OCI-LY3 (cell line): Measurements from ENCODE around the gene RNF220.

ENCODE experiments used
- EZH2phosphoT487 ChIP-seq: fragments of 200-600 bp; shearing (Covaris generic); IDR thresholded peaks from 2 replicates; pipeline ENCODE4 v1.6.1; 2018; ENCODE audit warnings: antibody characterized with exemption, mixed run types, low read depth
- TF ChIP-seq, protein P1 (sequence below): fragments of 200-600, 300-600 bp; sonication (generic); IDR thresholded peaks from 2 replicates; pipeline ENCODE4 v1.5.1; 2014; ENCODE audit warnings: antibody characterized with exemption, low read length, low read depth

DNA sequence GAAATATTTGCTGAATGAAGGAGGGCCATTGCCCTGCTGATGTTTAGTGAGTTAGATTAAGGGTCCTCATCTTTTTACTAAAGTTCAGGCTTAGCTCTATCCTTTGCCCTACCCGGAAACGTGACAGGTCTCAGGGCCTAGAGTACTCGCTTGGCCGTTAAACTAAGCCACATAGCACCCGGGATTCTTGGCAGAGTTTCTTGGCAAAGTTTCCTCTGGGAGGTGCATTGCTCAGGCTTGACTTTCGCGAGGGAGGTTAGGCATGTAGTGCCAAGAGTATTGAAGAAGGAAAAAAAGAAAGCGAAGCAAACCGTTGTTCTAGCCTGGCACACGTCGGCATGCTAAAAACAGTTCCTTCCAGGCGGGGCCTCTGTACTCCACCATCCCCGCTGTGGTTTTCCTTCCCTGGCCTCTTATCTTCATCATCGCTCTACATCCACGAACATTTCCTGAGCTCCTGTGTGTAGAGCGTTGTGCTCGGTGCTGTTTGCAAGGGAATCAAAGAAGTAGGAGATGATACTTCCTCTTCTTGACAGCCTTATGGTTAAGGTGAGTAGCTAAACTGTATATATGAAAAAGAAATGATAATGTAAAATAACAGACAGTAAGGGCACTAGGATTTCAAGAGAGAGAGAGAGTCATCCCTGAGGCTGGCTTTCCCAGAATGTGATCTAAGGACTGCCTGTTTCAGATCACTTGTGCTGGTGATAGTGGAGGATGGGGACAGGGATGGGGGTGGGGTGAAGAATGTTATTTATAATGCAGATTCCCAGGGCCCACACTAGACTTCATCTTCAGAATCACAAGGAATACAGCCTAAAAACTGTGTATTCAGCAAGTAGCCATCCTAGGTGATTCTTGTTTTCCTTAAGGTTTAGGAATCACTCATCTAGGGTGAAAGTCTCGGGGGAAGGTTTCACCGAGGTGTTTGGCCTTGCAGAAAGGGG is 18.8 kb downstream of the RNF220 start:
- TF ChIP-seq, protein P1, sequence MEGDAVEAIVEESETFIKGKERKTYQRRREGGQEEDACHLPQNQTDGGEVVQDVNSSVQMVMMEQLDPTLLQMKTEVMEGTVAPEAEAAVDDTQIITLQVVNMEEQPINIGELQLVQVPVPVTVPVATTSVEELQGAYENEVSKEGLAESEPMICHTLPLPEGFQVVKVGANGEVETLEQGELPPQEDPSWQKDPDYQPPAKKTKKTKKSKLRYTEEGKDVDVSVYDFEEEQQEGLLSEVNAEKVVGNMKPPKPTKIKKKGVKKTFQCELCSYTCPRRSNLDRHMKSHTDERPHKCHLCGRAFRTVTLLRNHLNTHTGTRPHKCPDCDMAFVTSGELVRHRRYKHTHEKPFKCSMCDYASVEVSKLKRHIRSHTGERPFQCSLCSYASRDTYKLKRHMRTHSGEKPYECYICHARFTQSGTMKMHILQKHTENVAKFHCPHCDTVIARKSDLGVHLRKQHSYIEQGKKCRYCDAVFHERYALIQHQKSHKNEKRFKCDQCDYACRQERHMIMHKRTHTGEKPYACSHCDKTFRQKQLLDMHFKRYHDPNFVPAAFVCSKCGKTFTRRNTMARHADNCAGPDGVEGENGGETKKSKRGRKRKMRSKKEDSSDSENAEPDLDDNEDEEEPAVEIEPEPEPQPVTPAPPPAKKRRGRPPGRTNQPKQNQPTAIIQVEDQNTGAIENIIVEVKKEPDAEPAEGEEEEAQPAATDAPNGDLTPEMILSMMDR, result no peak
- TF ChIP-seq EZH2phosphoT487, result no peak
